ES-I3 (cell line): ENCODE measurements around the gene EEIG2.
"Not testable (repeated sequence)": the region's sequence is repeated elsewhere in the genome, so short reads cannot be mapped to it uniquely, and the experiment has no call there.

Experiments used
- H3K36me3 ChIP-seq: 2 replicates; pipeline ENCODE4 v1.6.1; 2013; ENCODE audit warnings: mild to moderate bottlenecking, low read length, control low read depth, moderate library complexity; ENCODE audit not compliant: insufficient read depth
- H3K4me1 ChIP-seq: 2 replicates; pipeline ENCODE4 v1.6.1; 2013; ENCODE audit warnings: mild to moderate bottlenecking, control low read depth, low read length; ENCODE audit not compliant: insufficient read depth
- H3K9ac ChIP-seq: 2 replicates; pipeline ENCODE4 v1.6.1; 2013; ENCODE audit warnings: low read depth, mild to moderate bottlenecking, low read length, moderate library complexity
- H3K9me3 ChIP-seq: 2 replicates; pipeline ENCODE4 v1.6.1; 2013; ENCODE audit warnings: mild to moderate bottlenecking, low read length, moderate library complexity; ENCODE audit not compliant: control insufficient read depth, insufficient read depth

EEIG2 gene

GRCh38 chr1:108559215-108560186 lies at the start of gene EEIG2:
Gene EEIG2, plus strand, starts transcription at chr1:108560100. Its CDS starts 329 bp downstream, at chr1:108560429.
- H3K9ac ChIP-seq = peak within 1 kb of the TSS; percentile 64
- no peaks in the 10 kb centered on the region; the same call in 1 of the 2 replicates for H3K4me1 ChIP-seq
- H3K9me3 ChIP-seq = no peaks in the 10 kb centered on the region
- no peaks in the 10 kb centered on the region for H3K36me3 ChIP-seq

GRCh38 chr1:108511764-108512163 lies 48.1 kb upstream of the EEIG2 start:
- no peak overlapping the region for H3K9ac ChIP-seq
- H3K9me3 ChIP-seq = no peaks in the 10 kb centered on the region
- H3K4me1 ChIP-seq = no peaks in the 10 kb centered on the region
- H3K36me3 ChIP-seq = no peaks in the 10 kb centered on the region

- Histone ChIP-seq H3K36me3 (no peaks in the 10 kb centered on the region), H3K9me3 (no peaks in the 10 kb centered on the region), H3K4me1 (no peaks in the 10 kb centered on the region), H3K9ac (no peak overlapping the region)
These were observed 47.5 kb upstream of the EEIG2 start for GRCh38 chr1:108512239-108513043.

- no peaks in the 10 kb centered on the region for H3K36me3 ChIP-seq
- H3K9ac ChIP-seq = no peak overlapping the region
- H3K4me1 ChIP-seq = no peaks in the 10 kb centered on the region
- no peaks in the 10 kb centered on the region for H3K9me3 ChIP-seq
These were observed 46.9 kb upstream of the EEIG2 start for GRCh38 chr1:108513044-108513415.

GRCh38 chr1:108513914-108514313 lies 46.0 kb upstream of the EEIG2 start:
- not testable (repeated sequence) for H3K9me3 ChIP-seq, H3K4me1 ChIP-seq, H3K36me3 ChIP-seq, H3K9ac ChIP-seq

- H3K9me3 ChIP-seq, H3K36me3 ChIP-seq, H3K9ac ChIP-seq, H3K4me1 ChIP-seq: not testable (repeated sequence)
These were observed 42.5 kb upstream of the EEIG2 start for GRCh38 chr1:108517301-108517897.

GRCh38 chr1:108521990-108522393 lies 37.9 kb upstream of the EEIG2 start:
- H3K9me3 ChIP-seq = no peaks in the 10 kb centered on the region
- no peaks in the 10 kb centered on the region for H3K36me3 ChIP-seq
- no peaks in the 10 kb centered on the region for H3K4me1 ChIP-seq
- no peak overlapping the region for H3K9ac ChIP-seq

- no peaks in the 10 kb centered on the region for H3K4me1 ChIP-seq
- H3K36me3 ChIP-seq = no peaks in the 10 kb centered on the region
- H3K9ac ChIP-seq = no peak overlapping the region
- H3K9me3 ChIP-seq = no peaks in the 10 kb centered on the region
These were observed 36.1 kb upstream of the EEIG2 start for GRCh38 chr1:108523829-108524228.

GRCh38 chr1:108524676-108525075 lies 35.2 kb upstream of the EEIG2 start:
- H3K36me3 ChIP-seq = no peaks in the 10 kb centered on the region
- H3K4me1 ChIP-seq = no peaks in the 10 kb centered on the region
- no peaks in the 10 kb centered on the region for H3K9me3 ChIP-seq
- no peak overlapping the region for H3K9ac ChIP-seq

- H3K9ac ChIP-seq = no peak overlapping the region
- no peaks in the 10 kb centered on the region for H3K36me3 ChIP-seq
- H3K4me1 ChIP-seq = no peaks in the 10 kb centered on the region
- no peaks in the 10 kb centered on the region for H3K9me3 ChIP-seq
These were observed 32.8 kb upstream of the EEIG2 start for GRCh38 chr1:108527135-108527534.

- no peak overlapping the region for H3K9ac ChIP-seq
- no peaks in the 10 kb centered on the region for H3K4me1 ChIP-seq
- H3K36me3 ChIP-seq = no peaks in the 10 kb centered on the region
- no peaks in the 10 kb centered on the region for H3K9me3 ChIP-seq
These were observed 32.1 kb upstream of the EEIG2 start for GRCh38 chr1:108527837-108528236.

GRCh38 chr1:108531444-108531843 lies 28.5 kb upstream of the EEIG2 start:
- H3K36me3 ChIP-seq = no peaks in the 10 kb centered on the region
- H3K9me3 ChIP-seq = no peaks in the 10 kb centered on the region
- H3K4me1 ChIP-seq = no peaks in the 10 kb centered on the region; the same call in 1 of the 2 replicates
- no peak overlapping the region for H3K9ac ChIP-seq

- H3K9me3 ChIP-seq = no peaks in the 10 kb centered on the region; the same call in 1 of the 2 replicates
- no peaks in the 10 kb centered on the region; the same call in 1 of the 2 replicates for H3K4me1 ChIP-seq
- H3K9ac ChIP-seq = no peak overlapping the region
- H3K36me3 ChIP-seq = no peaks in the 10 kb centered on the region
These were observed 27.2 kb upstream of the EEIG2 start for GRCh38 chr1:108532730-108533129.

- H3K4me1 ChIP-seq = no peaks in the 10 kb centered on the region; the same call in 1 of the 2 replicates
- H3K9ac ChIP-seq = no peak overlapping the region
- no peaks in the 10 kb centered on the region; the same call in 1 of the 2 replicates for H3K9me3 ChIP-seq
- H3K36me3 ChIP-seq = no peaks in the 10 kb centered on the region
These were observed 26.4 kb upstream of the EEIG2 start for GRCh38 chr1:108533351-108534083.
